Caco-2 (cell line): ENCODE data around the gene TATDN2. TPM values are rescaled to one million over a fixed set of nuclear protein-coding genes. Genes with fewer than 3 reads are reported as not detected.

Source experiments
- BruUV-seq: library from RNA; stranded (reverse); fragments of 400-500 nt; replicated peaks from 2 replicates; lab custom pipeline; 2021; lab: Mats Ljungman, UMichigan
- CTCF ChIA-PET: fragments of 300-600 bp; sonication (Branson Sonifier 250); formaldehyde crosslinking; loops from one replicate; lab custom pipeline; 2022; ENCODE audit warnings: antibody characterized with exemption; lab: Charles Lee
- POLR2A ChIA-PET: fragments of 300-600 bp; sonication (Branson Sonifier 250); formaldehyde crosslinking; loops from one replicate; lab custom pipeline; 2022; ENCODE audit warnings: antibody characterized with exemption; lab: Charles Lee
- DNase-seq, 2 experiments: peaks; one replicate each; pipeline versions ENCODE4 v3.0.0 to v3.0.0-alpha.2; 2020 to 2022
- H3K27me3 ChIP-seq: replicated peaks from 2 replicates; pipeline ENCODE4 v1.6.0; 2011; ENCODE audit warnings: low read length; ENCODE audit not compliant: control insufficient read depth, insufficient read depth
- H3K36me3 ChIP-seq: 2 replicates; pipeline ENCODE4 v1.5.1; 2011; ENCODE audit warnings: low read length; ENCODE audit not compliant: control insufficient read depth, insufficient read depth
- H3K4me1 ChIP-seq: fragments of 250-450 bp; sonication (Bioruptor Pico); 2 replicates; pipeline ENCODE4 v1.5.1; 2020; ENCODE audit warnings: mild to moderate bottlenecking
- H3K4me3 ChIP-seq: 2 replicates; pipeline ENCODE4 v1.5.1; 2011; ENCODE audit warnings: low read depth, mild to moderate bottlenecking, control low read depth, low read length
- H3K9me3 ChIP-seq: fragments of 250-450 bp; sonication (Bioruptor Pico); 2 replicates; pipeline ENCODE4 v1.5.1; 2020; ENCODE audit warnings: mild to moderate bottlenecking, moderate library complexity
- H3K27ac Mint-ChIP-seq: one replicate; pipeline ENCODE4 v1.8.0; 2022; ENCODE audit warnings: mixed read lengths; ENCODE audit not compliant: unreplicated experiment
- H3K27me3 Mint-ChIP-seq: one replicate; pipeline ENCODE4 v1.8.0; 2022; ENCODE audit warnings: mixed read lengths; ENCODE audit not compliant: insufficient read depth, unreplicated experiment
- H3K36me3 Mint-ChIP-seq: one replicate; pipeline ENCODE4 v1.8.0; 2022; ENCODE audit warnings: mild to moderate bottlenecking, mixed read lengths; ENCODE audit not compliant: insufficient read depth, unreplicated experiment
- H3K4me1 Mint-ChIP-seq: one replicate; pipeline ENCODE4 v1.8.0; 2022; ENCODE audit warnings: low read depth, mixed read lengths; ENCODE audit not compliant: unreplicated experiment
- H3K4me3 Mint-ChIP-seq: one replicate; pipeline ENCODE4 v1.8.0; 2022; ENCODE audit warnings: mild to moderate bottlenecking, moderate library complexity, mixed read lengths; ENCODE audit not compliant: unreplicated experiment
- H3K9me3 Mint-ChIP-seq: one replicate; pipeline ENCODE4 v1.8.0; 2022; ENCODE audit warnings: mixed read lengths; ENCODE audit not compliant: unreplicated experiment
- intact Hi-C: fragments of 100-400 bp; cut with micrococcal nuclease; formaldehyde crosslinking; loops from one replicate; pipeline ENCODE4 v1.10.0; 2022; ENCODE audit not compliant: unreplicated experiment
- total RNA-seq: library from RNA; stranded (reverse); gene quantifications from 2 replicates; pipeline ENCODE4 v1.2.3, GENCODE V29; 2022
- TF ChIP-seq, protein P1 (sequence below), 2 experiments: fragments of 200-600 bp in 1 of 2; IDR thresholded peaks; 1 replicate in 1 of 2; 2 replicates in 1 of 2; pipeline versions ENCODE4 v1.5.1 to v1.8.0; 2011 to 2022; ENCODE audit warnings: antibody characterized with exemption in 1 of 2, control low read depth in 1 of 2, inconsistent platforms in 1 of 2, low read depth in 1 of 2, low read length in 1 of 2, mild to moderate bottlenecking in 1 of 2, moderate library complexity in 1 of 2; ENCODE audit not compliant: insufficient read depth in 1 of 2, severe bottlenecking in 1 of 2, unreplicated experiment in 1 of 2

Gene TATDN2
- total RNA-seq, 1 experiment from 2014 or later = 32.1 TPM

GRCh38 chr3:10286133-10286524 is 37.9 kb downstream of the TATDN2 start:
- Mint-ChIP-seq H3K4me1 (no peaks in the 10 kb centered on the region), H3K9me3 (no peaks in the 10 kb centered on the region), H3K4me3 (no peak overlapping the region), H3K27me3 (no peaks in the 10 kb centered on the region), H3K27ac (no peak overlapping the region), H3K36me3 (peaks cover 39% of the 10 kb centered on the region)
- DNase-seq = no peak
- no peaks in the 10 kb centered on the region for H3K27me3 ChIP-seq
- CTCF ChIA-PET = interaction anchor here (0.5 kb wide), 1 partner anchor 299 kb away, joined by 6 read pairs; the partner anchor contains the start of gene EMC3
- POLR2A ChIA-PET = no interaction called here
- H3K36me3 ChIP-seq = peaks cover 2% of the 10 kb centered on the region; the same call in 1 of the 2 replicates
- intact Hi-C loops = loop anchor here (10.0 kb wide), 1 partner anchor 121 kb away; the partner anchor contains the start of gene IRAK2
- no TSS peak for BruUV-seq
- no peak overlapping the region for H3K4me3 ChIP-seq
- H3K4me1 ChIP-seq = peaks cover 2% of the 10 kb centered on the region
- no peaks in the 10 kb centered on the region for H3K9me3 ChIP-seq
- TF ChIP-seq, protein P1, sequence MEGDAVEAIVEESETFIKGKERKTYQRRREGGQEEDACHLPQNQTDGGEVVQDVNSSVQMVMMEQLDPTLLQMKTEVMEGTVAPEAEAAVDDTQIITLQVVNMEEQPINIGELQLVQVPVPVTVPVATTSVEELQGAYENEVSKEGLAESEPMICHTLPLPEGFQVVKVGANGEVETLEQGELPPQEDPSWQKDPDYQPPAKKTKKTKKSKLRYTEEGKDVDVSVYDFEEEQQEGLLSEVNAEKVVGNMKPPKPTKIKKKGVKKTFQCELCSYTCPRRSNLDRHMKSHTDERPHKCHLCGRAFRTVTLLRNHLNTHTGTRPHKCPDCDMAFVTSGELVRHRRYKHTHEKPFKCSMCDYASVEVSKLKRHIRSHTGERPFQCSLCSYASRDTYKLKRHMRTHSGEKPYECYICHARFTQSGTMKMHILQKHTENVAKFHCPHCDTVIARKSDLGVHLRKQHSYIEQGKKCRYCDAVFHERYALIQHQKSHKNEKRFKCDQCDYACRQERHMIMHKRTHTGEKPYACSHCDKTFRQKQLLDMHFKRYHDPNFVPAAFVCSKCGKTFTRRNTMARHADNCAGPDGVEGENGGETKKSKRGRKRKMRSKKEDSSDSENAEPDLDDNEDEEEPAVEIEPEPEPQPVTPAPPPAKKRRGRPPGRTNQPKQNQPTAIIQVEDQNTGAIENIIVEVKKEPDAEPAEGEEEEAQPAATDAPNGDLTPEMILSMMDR (IDR thresholded peaks at IDR 0.05; ENCODE audit: insufficient read depth in 1 of 2, low read depth in 1 of 2, low read length in 1 of 2, severe bottlenecking in 1 of 2, unreplicated experiment in 1 of 2) = no peak

GRCh38 chr3:10286596-10287295 is 38.5 kb downstream of the TATDN2 start:
- peaks cover 2% of the 10 kb centered on the region; the same call in 1 of the 2 replicates for H3K36me3 ChIP-seq
- H3K36me3 Mint-ChIP-seq = peaks cover 34% of the 10 kb centered on the region
- POLR2A ChIA-PET = no interaction called here

GRCh38 chr3:10287936-10288574 is 39.8 kb downstream of the TATDN2 start:
- H3K27me3 ChIP-seq = no peaks in the 10 kb centered on the region
- no peak overlapping the region for H3K27ac Mint-ChIP-seq
- no peak for DNase-seq
- TF ChIP-seq, protein P1 (IDR thresholded peaks at IDR 0.05; ENCODE audit: insufficient read depth in 1 of 2, low read depth in 1 of 2, low read length in 1 of 2, severe bottlenecking in 1 of 2, unreplicated experiment in 1 of 2) = no peak
- peaks cover 31% of the 10 kb centered on the region for H3K36me3 Mint-ChIP-seq
- H3K9me3 ChIP-seq = no peaks in the 10 kb centered on the region
- BruUV-seq = no TSS peak
- no peak overlapping the region for H3K4me3 Mint-ChIP-seq
- peaks cover 16% of the 10 kb centered on the region for H3K4me1 Mint-ChIP-seq
- no peak overlapping the region for H3K4me3 ChIP-seq
- H3K4me1 ChIP-seq = peaks cover 19% of the 10 kb centered on the region
- ChIA-PET CTCF (no interaction called here), POLR2A (interaction anchor here (0.6 kb wide), 1 partner anchor 40 kb away, joined by 8 read pairs; no protein-coding TSS in a partner anchor)
- intact Hi-C loops = loop anchor here (10.0 kb wide), 1 partner anchor 123 kb away; the partner anchor contains the start of gene IRAK2
- peaks cover 2% of the 10 kb centered on the region; the same call in 1 of the 2 replicates for H3K36me3 ChIP-seq
- H3K27me3 Mint-ChIP-seq = no peaks in the 10 kb centered on the region
- no peaks in the 10 kb centered on the region for H3K9me3 Mint-ChIP-seq

More at GRCh38 chr3:10286596-10287295, 38.5 kb downstream of the TATDN2 start:
- no peak overlapping the region for H3K4me3 Mint-ChIP-seq
- TF ChIP-seq, protein P1 (IDR thresholded peaks at IDR 0.05; ENCODE audit: insufficient read depth in 1 of 2, low read depth in 1 of 2, low read length in 1 of 2, severe bottlenecking in 1 of 2, unreplicated experiment in 1 of 2) = peak in 1 of 2 experiments; percentile 21
- CTCF ChIA-PET = no interaction called here
- BruUV-seq = no TSS peak
- H3K9me3 ChIP-seq = no peaks in the 10 kb centered on the region
- peaks cover 8% of the 10 kb centered on the region for H3K4me1 ChIP-seq
- no peaks in the 10 kb centered on the region for H3K27me3 ChIP-seq
- intact Hi-C loops = loop anchor here (10.0 kb wide), 1 partner anchor 122 kb away; the partner anchor contains the start of gene IRAK2
- DNase-seq = peak in 1 of 2 experiments; percentile 51
- no peaks in the 10 kb centered on the region for H3K9me3 Mint-ChIP-seq
- no peak overlapping the region for H3K27ac Mint-ChIP-seq
- H3K4me3 ChIP-seq = no peak overlapping the region
- H3K4me1 Mint-ChIP-seq = peaks cover 4% of the 10 kb centered on the region
- no peaks in the 10 kb centered on the region for H3K27me3 Mint-ChIP-seq
